Type B pancreatic cell (in vitro differentiated cells): ENCODE data around the gene GIPC2. TPM values are rescaled to one million over a fixed set of nuclear protein-coding genes. Genes with fewer than 3 reads are reported as not detected.

Source experiments
- DNase-seq: peaks from one replicate; pipeline ENCODE4 v3.0.0; 2021; ENCODE audit warnings: mixed read lengths; ENCODE audit not compliant: unreplicated experiment; ENCODE audit errors: extremely low spot score
- H3K27ac Mint-ChIP-seq: 2 replicates; pipeline ENCODE4 v1.8.0; 2021; ENCODE audit warnings: mild to moderate bottlenecking, mixed read lengths
- H3K27me3 Mint-ChIP-seq: 2 replicates; pipeline ENCODE4 v1.8.0; 2021; ENCODE audit warnings: mixed read lengths
- H3K36me3 Mint-ChIP-seq: 2 replicates; pipeline ENCODE4 v1.8.0; 2021; ENCODE audit warnings: mixed read lengths
- H3K4me1 Mint-ChIP-seq: one replicate; pipeline ENCODE4 v1.8.0; 2021; ENCODE audit warnings: mixed read lengths; ENCODE audit not compliant: unreplicated experiment
- H3K4me3 Mint-ChIP-seq: 2 replicates; pipeline ENCODE4 v1.8.0; 2021; ENCODE audit warnings: mild to moderate bottlenecking, mixed read lengths
- H3K9me3 Mint-ChIP-seq: 2 replicates; pipeline ENCODE4 v1.8.0; 2021; ENCODE audit warnings: mixed read lengths
- total RNA-seq: library from RNA; stranded (reverse); gene quantifications from 2 replicates; pipeline ENCODE4 v1.2.1, GENCODE V29; 2021; ENCODE audit warnings: low replicate concordance
- TF ChIP-seq, protein P1 (sequence below): fragments of 200-600 bp; sonication (generic); conservative IDR thresholded peaks from 2 replicates; pipeline ENCODE4 v1.5.0; 2021; ENCODE audit warnings: antibody characterized with exemption, mild to moderate bottlenecking

GIPC2 gene
- total RNA-seq, 1 donor from 2014 or later, result 2.9 TPM

DNA sequence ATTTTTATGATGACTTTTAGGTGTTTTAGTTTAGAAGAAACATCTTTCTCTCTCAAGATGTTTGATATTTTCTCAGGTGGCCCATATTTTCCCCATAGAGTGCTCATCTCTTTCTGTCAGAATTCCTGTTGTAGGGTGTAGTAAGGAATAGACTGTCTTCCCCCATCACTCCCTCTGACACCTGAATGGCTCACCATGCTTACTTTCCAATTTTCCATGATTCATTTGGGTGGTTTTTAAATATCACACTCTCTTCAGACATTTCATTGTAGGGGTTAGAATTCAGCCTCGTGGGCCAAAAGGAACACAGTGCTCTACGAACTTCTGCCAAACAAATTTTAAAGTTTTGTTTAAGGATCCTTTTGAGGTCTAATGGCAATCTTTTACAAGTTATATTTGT lies 24.0 kb downstream of the GIPC2 start:
- DNase-seq, result no peak
- no peak overlapping the region for H3K4me3 Mint-ChIP-seq
- no peaks in the 10 kb centered on the region for H3K27me3 Mint-ChIP-seq
- TF ChIP-seq, protein P1, sequence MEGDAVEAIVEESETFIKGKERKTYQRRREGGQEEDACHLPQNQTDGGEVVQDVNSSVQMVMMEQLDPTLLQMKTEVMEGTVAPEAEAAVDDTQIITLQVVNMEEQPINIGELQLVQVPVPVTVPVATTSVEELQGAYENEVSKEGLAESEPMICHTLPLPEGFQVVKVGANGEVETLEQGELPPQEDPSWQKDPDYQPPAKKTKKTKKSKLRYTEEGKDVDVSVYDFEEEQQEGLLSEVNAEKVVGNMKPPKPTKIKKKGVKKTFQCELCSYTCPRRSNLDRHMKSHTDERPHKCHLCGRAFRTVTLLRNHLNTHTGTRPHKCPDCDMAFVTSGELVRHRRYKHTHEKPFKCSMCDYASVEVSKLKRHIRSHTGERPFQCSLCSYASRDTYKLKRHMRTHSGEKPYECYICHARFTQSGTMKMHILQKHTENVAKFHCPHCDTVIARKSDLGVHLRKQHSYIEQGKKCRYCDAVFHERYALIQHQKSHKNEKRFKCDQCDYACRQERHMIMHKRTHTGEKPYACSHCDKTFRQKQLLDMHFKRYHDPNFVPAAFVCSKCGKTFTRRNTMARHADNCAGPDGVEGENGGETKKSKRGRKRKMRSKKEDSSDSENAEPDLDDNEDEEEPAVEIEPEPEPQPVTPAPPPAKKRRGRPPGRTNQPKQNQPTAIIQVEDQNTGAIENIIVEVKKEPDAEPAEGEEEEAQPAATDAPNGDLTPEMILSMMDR, result no peak
- H3K9me3 Mint-ChIP-seq, result no peaks in the 10 kb centered on the region
- H3K36me3 Mint-ChIP-seq, result no peaks in the 10 kb centered on the region
- no peak overlapping the region for H3K27ac Mint-ChIP-seq
- peaks cover 8% of the 10 kb centered on the region for H3K4me1 Mint-ChIP-seq

DNA sequence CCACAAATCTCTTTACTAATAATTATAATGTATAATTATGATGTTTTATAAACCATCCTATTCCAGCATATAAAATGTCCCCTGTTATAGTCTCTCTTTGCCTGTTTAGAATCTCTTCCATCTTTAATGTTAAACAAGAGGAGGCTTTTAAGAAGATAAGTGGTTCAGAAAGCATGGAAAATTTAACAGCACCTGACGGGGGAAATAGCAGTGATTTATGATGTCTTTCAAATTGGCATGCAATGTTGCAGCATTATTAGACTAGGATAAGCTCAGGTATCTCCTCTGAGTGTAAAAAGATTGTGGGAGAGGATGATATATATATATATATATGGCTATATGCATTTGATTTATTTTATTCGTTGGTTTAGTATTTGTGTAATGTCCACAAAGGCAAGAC lies 24.4 kb downstream of the GIPC2 start:
- H3K4me3 Mint-ChIP-seq, result no peak overlapping the region
- H3K4me1 Mint-ChIP-seq, result peaks cover 8% of the 10 kb centered on the region
- DNase-seq, result no peak
- H3K27me3 Mint-ChIP-seq, result no peaks in the 10 kb centered on the region
- no peak overlapping the region for H3K27ac Mint-ChIP-seq
- H3K36me3 Mint-ChIP-seq, result no peaks in the 10 kb centered on the region
- TF ChIP-seq, protein P1, result no peak
- no peaks in the 10 kb centered on the region for H3K9me3 Mint-ChIP-seq

GRCh38 chr1:78070758-78071157 lies 25.0 kb downstream of the GIPC2 start:
- Mint-ChIP-seq H3K9me3 (no peaks in the 10 kb centered on the region), H3K4me1 (peaks cover 8% of the 10 kb centered on the region), H3K4me3 (no peak overlapping the region), H3K36me3 (no peaks in the 10 kb centered on the region), H3K27ac (no peak overlapping the region), H3K27me3 (no peaks in the 10 kb centered on the region)
- TF ChIP-seq, protein P1, result no peak
- no peak for DNase-seq

GRCh38 chr1:78071696-78072095 lies 25.9 kb downstream of the GIPC2 start:
- H3K36me3 Mint-ChIP-seq, result no peaks in the 10 kb centered on the region
- TF ChIP-seq, protein P1, result no peak
- no peak overlapping the region for H3K4me3 Mint-ChIP-seq
- no peaks in the 10 kb centered on the region for H3K27me3 Mint-ChIP-seq
- no peaks in the 10 kb centered on the region for H3K9me3 Mint-ChIP-seq
- peaks cover 8% of the 10 kb centered on the region for H3K4me1 Mint-ChIP-seq
- no peak for DNase-seq
- H3K27ac Mint-ChIP-seq, result no peak overlapping the region

GRCh38 chr1:78072216-78072615 lies 26.4 kb downstream of the GIPC2 start:
- no peaks in the 10 kb centered on the region for H3K36me3 Mint-ChIP-seq
- no peak for DNase-seq
- H3K27me3 Mint-ChIP-seq, result no peaks in the 10 kb centered on the region
- peaks cover 8% of the 10 kb centered on the region for H3K4me1 Mint-ChIP-seq
- H3K4me3 Mint-ChIP-seq, result no peak overlapping the region
- TF ChIP-seq, protein P1, result no peak
- H3K27ac Mint-ChIP-seq, result no peak overlapping the region
- no peaks in the 10 kb centered on the region for H3K9me3 Mint-ChIP-seq

GRCh38 chr1:78073441-78073840 lies 27.7 kb downstream of the GIPC2 start:
- no peak overlapping the region for H3K4me3 Mint-ChIP-seq
- no peaks in the 10 kb centered on the region for H3K36me3 Mint-ChIP-seq
- DNase-seq, result no peak
- peaks cover 8% of the 10 kb centered on the region for H3K4me1 Mint-ChIP-seq
- H3K27ac Mint-ChIP-seq, result no peak overlapping the region
- TF ChIP-seq, protein P1, result no peak
- no peaks in the 10 kb centered on the region for H3K27me3 Mint-ChIP-seq
- H3K9me3 Mint-ChIP-seq, result no peaks in the 10 kb centered on the region
